GM12878 (cell line): ENCODE results near the gene PCBP4. TPM values are rescaled to one million over a fixed set of nuclear protein-coding genes. Genes with fewer than 3 reads are reported as not detected.

ENCODE experiments used
- ATF2 ChIP-seq: IDR thresholded peaks from 2 replicates; pipeline ENCODE4 v1.6.1; 2012; ENCODE audit warnings: low read length, inconsistent platforms
- ATF7 ChIP-seq: fragments of 450-650 bp; IDR thresholded peaks from 2 replicates; pipeline ENCODE4 v1.6.1; 2016; ENCODE audit warnings: low read depth, mild to moderate bottlenecking
- BACH1 ChIP-seq: fragments of 450-650 bp; IDR thresholded peaks from 2 replicates; pipeline ENCODE4 v1.6.1; 2017; ENCODE audit warnings: mild to moderate bottlenecking, borderline replicate concordance
- BCL11A ChIP-seq: IDR thresholded peaks from 2 replicates; pipeline ENCODE4 v1.6.1; 2011; ENCODE audit warnings: low read depth, low read length
- BCLAF1 ChIP-seq: fragments of 450-650 bp; IDR thresholded peaks from 2 replicates; pipeline ENCODE4 v1.6.1; 2017; ENCODE audit warnings: antibody characterized with exemption, mild to moderate bottlenecking, moderate library complexity
- CBX3 ChIP-seq: fragments of 200-600 bp; sonication (generic); IDR thresholded peaks from 2 replicates; pipeline ENCODE4 v1.6.1; 2016; ENCODE audit warnings: low read depth, borderline replicate concordance
- CHD4 ChIP-seq: fragments of 200-600 bp; sonication (generic); IDR thresholded peaks from 2 replicates; pipeline ENCODE4 v1.6.1; 2016; ENCODE audit warnings: mild to moderate bottlenecking
- E2F8 ChIP-seq: fragments of 450-650 bp; IDR thresholded peaks from 2 replicates; pipeline ENCODE4 v1.6.1; 2018; ENCODE audit warnings: mild to moderate bottlenecking, low read depth, moderate library complexity; ENCODE audit not compliant: partially characterized antibody
- IKZF1 ChIP-seq: fragments of 450-650 bp; conservative IDR thresholded peaks from 2 replicates; pipeline ENCODE4 v1.6.1; 2017; ENCODE audit warnings: antibody characterized with exemption, mild to moderate bottlenecking
- KAT2A ChIP-seq: conservative IDR thresholded peaks from 2 replicates; pipeline ENCODE4 v1.6.1; 2011; ENCODE audit warnings: low read depth, low read length; ENCODE audit not compliant: control insufficient read depth
- KDM1A ChIP-seq: fragments of 200-600 bp; sonication (generic); IDR thresholded peaks from 2 replicates; pipeline ENCODE4 v1.6.1; 2016; ENCODE audit warnings: borderline replicate concordance
- MTA2 ChIP-seq: fragments of 450-650 bp; IDR thresholded peaks from 2 replicates; pipeline ENCODE4 v1.6.1; 2016; ENCODE audit warnings: low read depth, mild to moderate bottlenecking, moderate library complexity
- NBN ChIP-seq: fragments of 450-650 bp; IDR thresholded peaks from 2 replicates; pipeline ENCODE4 v1.6.1; 2016
- PAX5 ChIP-seq: IDR thresholded peaks from 2 replicates; pipeline ENCODE4 v1.6.1; 2011; ENCODE audit warnings: low read depth, low read length, borderline replicate concordance
- POLR2AphosphoS2 ChIP-seq: IDR thresholded peaks from 2 replicates; pipeline ENCODE4 v1.6.1; 2011; ENCODE audit warnings: low read depth, mild to moderate bottlenecking, low read length, improper control_type of control experiment, moderate library complexity
- RBBP5 ChIP-seq: fragments of 200-600 bp; sonication (generic); conservative IDR thresholded peaks from 2 replicates; pipeline ENCODE4 v1.6.1; 2016
- SIX5 ChIP-seq: IDR thresholded peaks from 2 replicates; pipeline ENCODE4 v1.6.1; 2011; ENCODE audit warnings: mild to moderate bottlenecking, low read depth, low read length, moderate library complexity; ENCODE audit not compliant: severe bottlenecking
- SKIL ChIP-seq: fragments of 450-650 bp; IDR thresholded peaks from 2 replicates; pipeline ENCODE4 v1.6.1; 2017; ENCODE audit warnings: mild to moderate bottlenecking, low read depth, inconsistent platforms; ENCODE audit not compliant: poor library complexity, severe bottlenecking
- SREBF1 ChIP-seq: IDR thresholded peaks from 2 replicates; pipeline ENCODE4 v1.6.1; 2012; ENCODE audit warnings: mild to moderate bottlenecking, low read length
- SREBF2 ChIP-seq: IDR thresholded peaks from 2 replicates; pipeline ENCODE4 v1.6.1; 2012; ENCODE audit warnings: mild to moderate bottlenecking, low read length
- TAF1 ChIP-seq: IDR thresholded peaks from 2 replicates; pipeline ENCODE4 v1.6.1; 2011; ENCODE audit warnings: mild to moderate bottlenecking, low read depth, low read length, borderline replicate concordance
- ZBED1 ChIP-seq: IDR thresholded peaks from 2 replicates; pipeline ENCODE4 v1.6.1; 2016; ENCODE audit warnings: borderline replicate concordance
- ZNF622 ChIP-seq: fragments of 450-650 bp; IDR thresholded peaks from 2 replicates; pipeline ENCODE4 v1.6.1; 2017; ENCODE audit warnings: mild to moderate bottlenecking, inconsistent platforms
- polyA plus RNA-seq, 11 experiments: library from polyadenylated mRNA; depleted of rRNA in 4 of 11; unstranded in 6 of 11; stranded (reverse) in 5 of 11; fragments of >200 nt; fragmentation: Nextera tagmentation in 4 of 11; fragmentation: Illumina TruSeq in 1 of 11; extraction: Ambion mirVana in 4 of 11; extraction: Trizol in 1 of 11; gene quantifications; 1 replicate in 1 of 11; 2 replicates in 10 of 11; pipeline versions ENCODE4 v1.2.1 to v1.2.3, GENCODE V29; 2011 to 2016; ENCODE audit warnings: inconsistent platforms in 2 of 11, missing spikeins in 2 of 11, low read depth in 1 of 11
- total RNA-seq, 4 experiments: library from RNA; depleted of rRNA in 3 of 4; stranded (reverse); fragments of >200 nt in 3 of 4; fragmentation: Illumina TruSeq in 1 of 4; extraction: Trizol in 1 of 4; gene quantifications; 2 replicates each; pipeline versions ENCODE4 v1.2.1 to v1.2.3, GENCODE V29; 2013 to 2021

Gene PCBP4
- total and polyA plus RNA-seq, 10 of the 15 experiments (the other 5 are each of a cell fraction or from before 2014, with no cell fraction given) = 0.05 to 14.5 (median 4.2) TPM

- peak; percentile 97 for TF ChIP-seq E2F8
- TF ChIP-seq SIX5 = peak; percentile 80
- peak; percentile 99 for TF ChIP-seq RBBP5
- TF ChIP-seq SREBF2 = peak; percentile 71
- TF ChIP-seq CHD4 = no peak
- no peak for TF ChIP-seq BCL11A
- TF ChIP-seq CBX3 = no peak
- peak; percentile 62; the same call in 1 of the 2 replicates for TF ChIP-seq BACH1
- peak; percentile 98 for TF ChIP-seq POLR2AphosphoS2
- TF ChIP-seq ATF7 = peak; percentile 37; the same call in 1 of the 2 replicates
- TF ChIP-seq SREBF1 = peak; percentile 89
- no peak for TF ChIP-seq KDM1A
- peak; percentile 88 for TF ChIP-seq MTA2
- TF ChIP-seq TAF1 = peak; percentile 100
- TF ChIP-seq ZBED1 = peak; percentile 79
- TF ChIP-seq ZNF622 = no peak
- TF ChIP-seq BCLAF1 = no peak
- peak; percentile 32; the same call in 1 of the 2 replicates for TF ChIP-seq PAX5
- peak; percentile 96; the same call in 1 of the 2 replicates for TF ChIP-seq NBN
- TF ChIP-seq SKIL = peak; percentile 22
- TF ChIP-seq ATF2 = no peak
- no peak; the same call in 1 of the 2 replicates for TF ChIP-seq KAT2A
- TF ChIP-seq IKZF1 = peak; percentile 93
Measured at GRCh38 chr3:51995346-51996163, 28.3 kb upstream of the PCBP4 start, which contains the start of gene RPL29 (continued).
